ENCODE data around the gene ZNF148. TPM values are rescaled to one million over a fixed set of nuclear protein-coding genes. Genes with fewer than 3 reads are reported as not detected.

The ZNF148 gene
- total and polyA plus RNA-seq, 7 donors = 3.5 to 29.8 (median 22.7) TPM

- no peak for DNase-seq
- Histone ChIP-seq H3K9me3 (no peaks in the 10 kb centered on the region), H3K27ac (no peak overlapping the region), H3K4me3 (no peak overlapping the region), H3K27me3 (ENCODE audit: insufficient read depth in 3 of 3, low read length in 2 of 3) (no peaks in the 10 kb centered on the region), H3K4me1 (no peaks in the 10 kb centered on the region), H3K36me3 (ENCODE audit: insufficient read depth in 1 of 2, low read depth in 1 of 2) (peaks cover 0 to 25% of the 10 kb centered on the region in 2 donors)
- no peak for TF ChIP-seq CTCF (IDR thresholded peaks at IDR 0.05)
- WGBS, 3 donors = 84 to 86% (median 85%) methylated on average over 9 of the region's 9 CpGs
- intact Hi-C loops (cut with DNase I) = loop anchor here in 1 of 2 donors (5.0 kb wide), 1 partner anchor 47 kb away; no protein-coding TSS in a partner anchor
- no peak for ATAC-seq
Measured at GRCh38 chr3:125309476-125309875, 65.6 kb downstream of the ZNF148 start.

GRCh38 chr3:125306620-125307019 is 68.5 kb downstream of the ZNF148 start:
- intact Hi-C loops (cut with DNase I) = loop anchor here in 1 of 2 donors (5.0 kb wide), 1 partner anchor 44 kb away; no protein-coding TSS in a partner anchor
- DNase-seq (no peak), ATAC-seq (no peak)
- Histone ChIP-seq H3K4me3 (no peak overlapping the region), H3K4me1 (no peaks in the 10 kb centered on the region), H3K27me3 (ENCODE audit: insufficient read depth in 3 of 3, low read length in 2 of 3) (no peaks in the 10 kb centered on the region), H3K9me3 (no peaks in the 10 kb centered on the region), H3K36me3 (ENCODE audit: insufficient read depth in 1 of 2, low read depth in 1 of 2) (peaks cover 0 to 8% of the 10 kb centered on the region in 2 donors), H3K27ac (no peak overlapping the region)
- no peak for TF ChIP-seq CTCF (IDR thresholded peaks at IDR 0.05)

GRCh38 chr3:125302932-125303331 is 72.2 kb downstream of the ZNF148 start:
- no peaks in the 10 kb centered on the region for H3K27me3 ChIP-seq (ENCODE audit: insufficient read depth in 3 of 3, low read length in 2 of 3)
- ATAC-seq (no peak), DNase-seq (no peak)
- peaks cover 7% of the 10 kb centered on the region for H3K4me1 ChIP-seq
- TF ChIP-seq CTCF (IDR thresholded peaks at IDR 0.05) = no peak
- H3K4me3 ChIP-seq = no peak overlapping the region
- H3K27ac ChIP-seq = no peak overlapping the region
- H3K36me3 ChIP-seq (ENCODE audit: insufficient read depth in 1 of 2, low read depth in 1 of 2) = no peaks in the 10 kb centered on the region
- WGBS, 3 donors = 89 to 94% (median 93%) methylated on average over 3 of the region's 3 CpGs
- H3K9me3 ChIP-seq = no peaks in the 10 kb centered on the region
- intact Hi-C loops (cut with DNase I) = no loop called here

GRCh38 chr3:125300416-125300815 is 74.7 kb downstream of the ZNF148 start:
- TF ChIP-seq CTCF (IDR thresholded peaks at IDR 0.05) = no peak
- WGBS, 3 donors = 77 to 89% (median 80%) methylated on average over 3 of the region's 3 CpGs
- ATAC-seq (no peak), DNase-seq (no peak)
- no peak overlapping the region for H3K4me3 ChIP-seq
- H3K27me3 ChIP-seq (ENCODE audit: insufficient read depth in 3 of 3, low read length in 2 of 3) = no peaks in the 10 kb centered on the region
- intact Hi-C loops (cut with DNase I) = no loop called here
- no peak overlapping the region for H3K27ac ChIP-seq
- no peaks in the 10 kb centered on the region for H3K36me3 ChIP-seq (ENCODE audit: insufficient read depth in 1 of 2, low read depth in 1 of 2)
- H3K9me3 ChIP-seq = no peaks in the 10 kb centered on the region
- H3K4me1 ChIP-seq = peaks cover 25% of the 10 kb centered on the region

GRCh38 chr3:125294411-125294810 is 80.7 kb downstream of the ZNF148 start:
- no peak overlapping the region for H3K4me3 ChIP-seq
- peaks cover 32% of the 10 kb centered on the region for H3K4me1 ChIP-seq
- ATAC-seq (no peak), DNase-seq (no peak)
- no peaks in the 10 kb centered on the region for H3K27me3 ChIP-seq (ENCODE audit: insufficient read depth in 3 of 3, low read length in 2 of 3)
- H3K9me3 ChIP-seq = no peaks in the 10 kb centered on the region
- no peak for TF ChIP-seq CTCF (IDR thresholded peaks at IDR 0.05)
- intact Hi-C loops (cut with DNase I) = no loop called here
- H3K36me3 ChIP-seq (ENCODE audit: insufficient read depth in 1 of 2, low read depth in 1 of 2) = no peaks in the 10 kb centered on the region
- H3K27ac ChIP-seq = no peak overlapping the region

Measured in psoas muscle (tissue), 8 donors.